ENCODE results near the gene MACROD2.

- TF ChIP-seq CTCF (conservative IDR thresholded peaks at IDR 0.05 in 1 of 2, IDR thresholded peaks at IDR 0.05 in 1 of 2; ENCODE audit: extremely low read depth in 1 of 2, insufficient read depth in 1 of 2, low read depth in 1 of 2, low read length in 2 of 2) = no peak
- no peak for TF ChIP-seq EZH2 (IDR thresholded peaks at IDR 0.05; ENCODE audit: borderline replicate concordance, low read length)
Observed at GRCh38 chr20:14342918-14343317, 347.6 kb downstream of the MACROD2 start.

Measured in mammary epithelial cell (primary cell).